ENCODE results near the gene CLTB. TPM values are rescaled to one million over a fixed set of nuclear protein-coding genes. Genes with fewer than 3 reads are reported as not detected.

Gene CLTB
- total and polyA plus RNA-seq, 2 experiments from 2014 or later, result 26.8 to 34.0 TPM

MicroRNA genes within 50 kb of the gene (microRNA counts, 767-probe panel; counts per million panel counts)
- not detected for microRNA hsa-miR-1271-5p

Small RNA genes lying within 50 kb of the gene (microRNA-seq; reads per million reads assigned to microRNA genes)
- gene MIR1271, result 1.8 reads per million

Small RNA genes lying within 50 kb of the gene (small RNA-seq; reads per million reads assigned to genes)
- gene AC010297.1 (ENCODE audit: low replicate concordance), result not detected
- gene MIR1271 (ENCODE audit: low replicate concordance), result 0.30 reads per million, percentile 12 among the genes with 10 or more reads in this experiment

Other genes with a start within 250 kb of the CLTB start
- 8.2 and 14.6 TPM in 2 replicates for gene SIMC1, start 178.1 kb downstream of the CLTB start, total RNA-seq (2014; rRNA removed; shearing (Covaris generic))
- 8.6 and 9.4 TPM in 2 replicates for gene SIMC1, start 178.1 kb downstream of the CLTB start, polyA plus RNA-seq (2016; fragmentation: Nextera tagmentation; extraction: Ambion mirVana)
- gene KIAA1191, start 54.8 kb downstream of the CLTB start, total RNA-seq (2014; rRNA removed; shearing (Covaris generic)), result 87.2 and 87.4 TPM in 2 replicates
- gene KIAA1191, start 54.8 kb downstream of the CLTB start, polyA plus RNA-seq (2016; fragmentation: Nextera tagmentation; extraction: Ambion mirVana), result 52.3 and 53.7 TPM in 2 replicates
- gene ARL10, start 51.1 kb downstream of the CLTB start, total RNA-seq (2014; rRNA removed; shearing (Covaris generic)), result 6.7 and 7.9 TPM in 2 replicates
- 2.0 and 2.5 TPM in 2 replicates for gene ARL10, start 51.1 kb downstream of the CLTB start, polyA plus RNA-seq (2016; fragmentation: Nextera tagmentation; extraction: Ambion mirVana)
- 43.4 and 44.3 TPM in 2 replicates for gene NOP16, start 27.9 kb downstream of the CLTB start, total RNA-seq (2014; rRNA removed; shearing (Covaris generic))
- gene NOP16, start 27.9 kb downstream of the CLTB start, polyA plus RNA-seq (2016; fragmentation: Nextera tagmentation; extraction: Ambion mirVana), result 181 and 193 TPM in 2 replicates
- 50.1 and 67.7 TPM in 2 replicates for gene HIGD2A, start 27.8 kb downstream of the CLTB start, total RNA-seq (2014; rRNA removed; shearing (Covaris generic))
- gene HIGD2A, start 27.8 kb downstream of the CLTB start, polyA plus RNA-seq (2016; fragmentation: Nextera tagmentation; extraction: Ambion mirVana), result 194 and 206 TPM in 2 replicates
- gene FAF2, start 31.8 kb upstream of the CLTB start, total RNA-seq (2014; rRNA removed; shearing (Covaris generic)), result 32.8 and 34.6 TPM in 2 replicates
- gene FAF2, start 31.8 kb upstream of the CLTB start, polyA plus RNA-seq (2016; fragmentation: Nextera tagmentation; extraction: Ambion mirVana), result 36.4 and 37.6 TPM in 2 replicates
- 78.5 and 104 TPM in 2 replicates for gene RNF44, start 120.9 kb upstream of the CLTB start, total RNA-seq (2014; rRNA removed; shearing (Covaris generic))
- 56.7 and 59.3 TPM in 2 replicates for gene RNF44, start 120.9 kb upstream of the CLTB start, polyA plus RNA-seq (2016; fragmentation: Nextera tagmentation; extraction: Ambion mirVana)
- not detected in 2 replicates for gene CDHR2, start 132.8 kb upstream of the CLTB start, total RNA-seq (2014; rRNA removed; shearing (Covaris generic))
- gene CDHR2, start 132.8 kb upstream of the CLTB start, polyA plus RNA-seq (2016; fragmentation: Nextera tagmentation; extraction: Ambion mirVana), result 0.17 TPM in 1 of 2 replicates, not detected in the other
- gene GPRIN1, start 193.6 kb upstream of the CLTB start, total RNA-seq (2014; rRNA removed; shearing (Covaris generic)), result 11.7 and 14.6 TPM in 2 replicates
- gene GPRIN1, start 193.6 kb upstream of the CLTB start, polyA plus RNA-seq (2016; fragmentation: Nextera tagmentation; extraction: Ambion mirVana), result 3.8 and 4.4 TPM in 2 replicates
- gene SNCB, start 214.0 kb upstream of the CLTB start, total RNA-seq (2014; rRNA removed; shearing (Covaris generic)), result 1.8 and 3.6 TPM in 2 replicates
- 13.5 and 13.8 TPM in 2 replicates for gene SNCB, start 214.0 kb upstream of the CLTB start, polyA plus RNA-seq (2016; fragmentation: Nextera tagmentation; extraction: Ambion mirVana)
- 0.17 TPM in 1 of 2 replicates, not detected in the other for gene EIF4E1B, start 214.1 kb upstream of the CLTB start, total RNA-seq (2014; rRNA removed; shearing (Covaris generic))
- gene EIF4E1B, start 214.1 kb upstream of the CLTB start, polyA plus RNA-seq (2016; fragmentation: Nextera tagmentation; extraction: Ambion mirVana), result 0.10 TPM in 1 of 2 replicates, not detected in the other
- gene TSPAN17, start 230.9 kb upstream of the CLTB start, total RNA-seq (2014; rRNA removed; shearing (Covaris generic)), result 51.0 and 52.1 TPM in 2 replicates
- gene TSPAN17, start 230.9 kb upstream of the CLTB start, polyA plus RNA-seq (2016; fragmentation: Nextera tagmentation; extraction: Ambion mirVana), result 11.7 TPM in 2 replicates